ENCODE data around the gene STEAP3. TPM values are rescaled to one million over a fixed set of nuclear protein-coding genes. Genes with fewer than 3 reads are reported as not detected.

STEAP3 gene
- total RNA-seq, 1 experiment from 2014 or later: 15.4 TPM

- Mint-ChIP-seq H3K36me3 (ENCODE audit: insufficient read depth in 1 of 3, low read depth in 3 of 3) (no peaks in the 10 kb centered on the region), H3K27ac (peak overlapping the region in 1 of 3 experiments; percentile 52; a peak in 1 of 7 replicates), H3K27me3 (ENCODE audit: low read depth) (peaks cover 2% of the 10 kb centered on the region), H3K4me1 (peaks cover 38 to 42% of the 10 kb centered on the region in 2 experiments), H3K4me3 (no peak overlapping the region), H3K9me3 (no peaks in the 10 kb centered on the region)
- Histone ChIP-seq H2BK12ac (ENCODE audit: insufficient read length, low read depth, low read length) (no peak overlapping the region), H3K9ac (ENCODE audit: extremely low read depth, insufficient read length, low read length) (no peak overlapping the region), H3K79me1 (ENCODE audit: insufficient read depth, low read depth, low read length, poor library complexity, severe bottlenecking) (no peaks in the 10 kb centered on the region), H2BK5ac (ENCODE audit: insufficient read length, low read length) (no peak overlapping the region), H3K9me3 (ENCODE audit: control insufficient read depth, low read depth, low read length) (no peaks in the 10 kb centered on the region), H3T11ph (ENCODE audit: low read length) (no peak overlapping the region), H4K5ac (ENCODE audit: insufficient read length, low read depth, low read length) (no peak overlapping the region), H3K18ac (ENCODE audit: insufficient read length, low read depth, low read length) (no peak overlapping the region), H3K27me3 (ENCODE audit: insufficient read depth, low read length) (no peaks in the 10 kb centered on the region), H3K23ac (ENCODE audit: insufficient read length, low read depth, low read length) (no peak overlapping the region), H4K91ac (ENCODE audit: insufficient read length, low read depth, low read length) (no peak overlapping the region), H2AK5ac (ENCODE audit: insufficient read length, low read length) (no peak overlapping the region), H2BK120ac (ENCODE audit: low read depth, low read length, poor library complexity, severe bottlenecking) (no peak overlapping the region), H3K23me2 (ENCODE audit: insufficient read length, low read depth, low read length, poor library complexity, severe bottlenecking) (no peaks in the 10 kb centered on the region), H3K56ac (ENCODE audit: insufficient read length, low read depth, low read length) (no peak overlapping the region), H3K14ac (ENCODE audit: insufficient read depth, low read length) (no peak overlapping the region), H4K20me1 (ENCODE audit: control insufficient read depth, insufficient read depth, insufficient read length) (no peaks in the 10 kb centered on the region), H2BK20ac (ENCODE audit: low read depth, low read length, poor library complexity, severe bottlenecking) (no peak overlapping the region), H2AFZ (ENCODE audit: low read length) (no peak overlapping the region), H3K27ac (ENCODE audit: insufficient read length, low read depth, low read length) (no peak overlapping the region), H3K4me1 (ENCODE audit: insufficient read depth, low read length) (peaks cover 4% of the 10 kb centered on the region), H2BK15ac (ENCODE audit: low read depth, low read length) (no peak overlapping the region), H3K4me2 (ENCODE audit: insufficient read depth, insufficient read length, low read length) (no peak overlapping the region), H3K79me2 (ENCODE audit: insufficient read depth, low read length) (no peaks in the 10 kb centered on the region), H4K8ac (replicated peaks; ENCODE audit: insufficient read length, low read depth, low read length) (no peak overlapping the region), H3K4ac (ENCODE audit: low read depth, low read length) (no peak overlapping the region)
- no CpG with 5 or more reads among the region's 3 CpGs for WGBS (ENCODE audit: extremely low coverage, insufficient read length, low lambda C conversion rate)
- TF ChIP-seq, protein P1, sequence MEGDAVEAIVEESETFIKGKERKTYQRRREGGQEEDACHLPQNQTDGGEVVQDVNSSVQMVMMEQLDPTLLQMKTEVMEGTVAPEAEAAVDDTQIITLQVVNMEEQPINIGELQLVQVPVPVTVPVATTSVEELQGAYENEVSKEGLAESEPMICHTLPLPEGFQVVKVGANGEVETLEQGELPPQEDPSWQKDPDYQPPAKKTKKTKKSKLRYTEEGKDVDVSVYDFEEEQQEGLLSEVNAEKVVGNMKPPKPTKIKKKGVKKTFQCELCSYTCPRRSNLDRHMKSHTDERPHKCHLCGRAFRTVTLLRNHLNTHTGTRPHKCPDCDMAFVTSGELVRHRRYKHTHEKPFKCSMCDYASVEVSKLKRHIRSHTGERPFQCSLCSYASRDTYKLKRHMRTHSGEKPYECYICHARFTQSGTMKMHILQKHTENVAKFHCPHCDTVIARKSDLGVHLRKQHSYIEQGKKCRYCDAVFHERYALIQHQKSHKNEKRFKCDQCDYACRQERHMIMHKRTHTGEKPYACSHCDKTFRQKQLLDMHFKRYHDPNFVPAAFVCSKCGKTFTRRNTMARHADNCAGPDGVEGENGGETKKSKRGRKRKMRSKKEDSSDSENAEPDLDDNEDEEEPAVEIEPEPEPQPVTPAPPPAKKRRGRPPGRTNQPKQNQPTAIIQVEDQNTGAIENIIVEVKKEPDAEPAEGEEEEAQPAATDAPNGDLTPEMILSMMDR (conservative IDR thresholded peaks at IDR 0.05): no peak
- no peak for DNase-seq
Observed at GRCh38 chr2:119214453-119215037, 9.1 kb upstream of the STEAP3 start.
